PC-9 (cell line): ENCODE measurements around the gene SIT1.

Experiments
- EZH2 ChIP-seq: fragments of 200-600 bp; sonication (generic); IDR thresholded peaks from 2 replicates; pipeline ENCODE4 v1.8.0; 2017; ENCODE audit warnings: antibody characterized with exemption, low read depth
- TF ChIP-seq, protein P1 (sequence below): fragments of 200-600 bp; sonication (generic); conservative IDR thresholded peaks from 2 replicates; pipeline ENCODE4 v1.6.1; 2017; ENCODE audit warnings: mixed run types, antibody characterized with exemption, mild to moderate bottlenecking, moderate library complexity

DNA sequence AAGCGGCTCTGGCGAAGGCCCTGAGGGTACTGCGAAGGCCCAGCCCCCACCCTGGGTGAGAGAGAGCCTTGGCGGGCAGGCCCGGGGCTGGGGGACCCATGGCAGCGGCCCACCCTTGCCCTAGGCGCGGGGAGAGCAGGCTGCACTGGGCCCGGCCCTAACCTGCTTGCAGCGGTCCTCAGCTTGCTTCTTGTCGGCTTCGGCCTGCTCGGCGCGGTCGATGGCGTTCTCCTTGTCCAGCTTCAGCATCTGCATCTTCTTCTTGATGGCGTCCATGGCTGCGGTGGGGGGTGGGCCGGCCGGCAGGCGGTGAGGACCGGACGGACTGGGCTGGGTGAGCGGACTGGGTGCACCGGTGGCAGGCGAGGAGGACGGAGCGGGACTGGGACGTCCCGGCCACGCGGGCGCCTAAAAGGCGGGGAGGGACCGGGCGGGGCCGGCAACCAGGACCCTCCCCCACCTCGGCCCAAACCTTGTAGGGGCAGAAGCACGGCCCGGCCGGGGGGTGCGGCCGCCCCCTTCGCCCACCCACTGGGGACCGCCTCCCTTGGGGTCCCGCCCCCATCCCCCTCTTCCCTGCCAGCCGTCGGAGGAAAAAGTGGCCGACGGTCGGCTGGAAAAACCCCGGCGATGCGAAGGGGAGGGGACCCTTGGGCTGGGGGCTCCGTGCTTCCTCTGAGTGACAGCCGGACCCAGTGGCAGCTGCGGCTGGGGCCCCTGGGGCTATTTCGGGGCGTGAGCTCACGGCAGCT, 39.0 kb upstream of the SIT1 start, which contains the start of gene TPM2:
- TF ChIP-seq, protein P1, sequence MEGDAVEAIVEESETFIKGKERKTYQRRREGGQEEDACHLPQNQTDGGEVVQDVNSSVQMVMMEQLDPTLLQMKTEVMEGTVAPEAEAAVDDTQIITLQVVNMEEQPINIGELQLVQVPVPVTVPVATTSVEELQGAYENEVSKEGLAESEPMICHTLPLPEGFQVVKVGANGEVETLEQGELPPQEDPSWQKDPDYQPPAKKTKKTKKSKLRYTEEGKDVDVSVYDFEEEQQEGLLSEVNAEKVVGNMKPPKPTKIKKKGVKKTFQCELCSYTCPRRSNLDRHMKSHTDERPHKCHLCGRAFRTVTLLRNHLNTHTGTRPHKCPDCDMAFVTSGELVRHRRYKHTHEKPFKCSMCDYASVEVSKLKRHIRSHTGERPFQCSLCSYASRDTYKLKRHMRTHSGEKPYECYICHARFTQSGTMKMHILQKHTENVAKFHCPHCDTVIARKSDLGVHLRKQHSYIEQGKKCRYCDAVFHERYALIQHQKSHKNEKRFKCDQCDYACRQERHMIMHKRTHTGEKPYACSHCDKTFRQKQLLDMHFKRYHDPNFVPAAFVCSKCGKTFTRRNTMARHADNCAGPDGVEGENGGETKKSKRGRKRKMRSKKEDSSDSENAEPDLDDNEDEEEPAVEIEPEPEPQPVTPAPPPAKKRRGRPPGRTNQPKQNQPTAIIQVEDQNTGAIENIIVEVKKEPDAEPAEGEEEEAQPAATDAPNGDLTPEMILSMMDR, result no peak
- no peak for TF ChIP-seq EZH2
